Measurements from ENCODE around the gene LRRC28.
A peak's percentile ranks its signal among the peaks of the same experiment; 100 is the strongest.

Gene LRRC28

GRCh38 chr15:99310745-99311144 is 59.5 kb downstream of the LRRC28 start:
- FAIRE-seq: no peak
- no peak for TF ChIP-seq TAF1 (IDR thresholded peaks at IDR 0.05; ENCODE audit: borderline replicate concordance, low read depth, low read length)
- no peak for TF ChIP-seq POLR2AphosphoS5 (IDR thresholded peaks at IDR 0.05; ENCODE audit: low read depth, low read length)
- TF ChIP-seq POLR2A (IDR thresholded peaks at IDR 0.05; ENCODE audit: low read depth, low read length): no peak
- DNase-seq (ENCODE audit: insufficient read length): no peak

GRCh38 chr15:99312228-99312627 is 60.9 kb downstream of the LRRC28 start:
- no peak for FAIRE-seq

GRCh38 chr15:99312794-99313193 is 61.5 kb downstream of the LRRC28 start:
- no peak for FAIRE-seq
- no peak for TF ChIP-seq POLR2A (IDR thresholded peaks at IDR 0.05; ENCODE audit: low read depth, low read length)
- no peak for DNase-seq (ENCODE audit: insufficient read length)

More at GRCh38 chr15:99312228-99312627, 60.9 kb downstream of the LRRC28 start:
- TF ChIP-seq POLR2A (IDR thresholded peaks at IDR 0.05; ENCODE audit: low read depth, low read length) (no peak), POLR2AphosphoS5 (IDR thresholded peaks at IDR 0.05; ENCODE audit: low read depth, low read length) (no peak), TAF1 (IDR thresholded peaks at IDR 0.05; ENCODE audit: borderline replicate concordance, low read depth, low read length) (no peak)
- DNase-seq (ENCODE audit: insufficient read length): no peak

GRCh38 chr15:99315636-99316035 is 64.4 kb downstream of the LRRC28 start:
- FAIRE-seq (no peak), DNase-seq (ENCODE audit: insufficient read length) (no peak)
- TF ChIP-seq TAF1 (IDR thresholded peaks at IDR 0.05; ENCODE audit: borderline replicate concordance, low read depth, low read length) (no peak), POLR2A (IDR thresholded peaks at IDR 0.05; ENCODE audit: low read depth, low read length) (no peak), POLR2AphosphoS5 (IDR thresholded peaks at IDR 0.05; ENCODE audit: low read depth, low read length) (no peak)

GRCh38 chr15:99320374-99321215 is 69.3 kb downstream of the LRRC28 start:
- FAIRE-seq (peak; percentile 50), DNase-seq (ENCODE audit: insufficient read length) (no peak)
- TF ChIP-seq POLR2A (IDR thresholded peaks at IDR 0.05; ENCODE audit: low read depth, low read length) (no peak), POLR2AphosphoS5 (IDR thresholded peaks at IDR 0.05; ENCODE audit: low read depth, low read length) (no peak)

- no peak for FAIRE-seq
- no peak for DNase-seq (ENCODE audit: insufficient read length)
- TF ChIP-seq POLR2AphosphoS5 (IDR thresholded peaks at IDR 0.05; ENCODE audit: low read depth, low read length): no peak
- no peak for TF ChIP-seq TAF1 (IDR thresholded peaks at IDR 0.05; ENCODE audit: borderline replicate concordance, low read depth, low read length)
- no peak for TF ChIP-seq POLR2A (IDR thresholded peaks at IDR 0.05; ENCODE audit: low read depth, low read length)
Measured at GRCh38 chr15:99321468-99321867, 70.2 kb downstream of the LRRC28 start.

- TF ChIP-seq POLR2A (IDR thresholded peaks at IDR 0.05; ENCODE audit: low read depth, low read length): no peak
- TF ChIP-seq TAF1 (IDR thresholded peaks at IDR 0.05; ENCODE audit: borderline replicate concordance, low read depth, low read length): no peak
- TF ChIP-seq POLR2AphosphoS5 (IDR thresholded peaks at IDR 0.05; ENCODE audit: low read depth, low read length): no peak
- FAIRE-seq (no peak), DNase-seq (ENCODE audit: insufficient read length) (no peak)
Measured at GRCh38 chr15:99322643-99323405, 71.5 kb downstream of the LRRC28 start.

- FAIRE-seq (peak; percentile 67), DNase-seq (ENCODE audit: insufficient read length) (no peak)
- TF ChIP-seq POLR2A (IDR thresholded peaks at IDR 0.05; ENCODE audit: low read depth, low read length) (no peak), TAF1 (IDR thresholded peaks at IDR 0.05; ENCODE audit: borderline replicate concordance, low read depth, low read length) (no peak)
Measured at GRCh38 chr15:99324082-99324620, 72.9 kb downstream of the LRRC28 start.

GRCh38 chr15:99324700-99325099 is 73.4 kb downstream of the LRRC28 start:
- TF ChIP-seq POLR2AphosphoS5 (IDR thresholded peaks at IDR 0.05; ENCODE audit: low read depth, low read length) (no peak), TAF1 (IDR thresholded peaks at IDR 0.05; ENCODE audit: borderline replicate concordance, low read depth, low read length) (no peak), POLR2A (IDR thresholded peaks at IDR 0.05; ENCODE audit: low read depth, low read length) (no peak)
- FAIRE-seq (no peak), DNase-seq (ENCODE audit: insufficient read length) (no peak)

- no peak for FAIRE-seq
- no peak for DNase-seq (ENCODE audit: insufficient read length)
Measured at GRCh38 chr15:99326235-99326634, 75.0 kb downstream of the LRRC28 start.

GRCh38 chr15:99328106-99329072 is 77.1 kb downstream of the LRRC28 start:
- TF ChIP-seq TAF1 (IDR thresholded peaks at IDR 0.05; ENCODE audit: borderline replicate concordance, low read depth, low read length) (no peak), POLR2A (IDR thresholded peaks at IDR 0.05; ENCODE audit: low read depth, low read length) (no peak), POLR2AphosphoS5 (IDR thresholded peaks at IDR 0.05; ENCODE audit: low read depth, low read length) (no peak)
- FAIRE-seq: no peak
- no peak for DNase-seq (ENCODE audit: insufficient read length)

More at GRCh38 chr15:99326235-99326634, 75.0 kb downstream of the LRRC28 start:
- no peak for TF ChIP-seq POLR2A (IDR thresholded peaks at IDR 0.05; ENCODE audit: low read depth, low read length)
- no peak for TF ChIP-seq TAF1 (IDR thresholded peaks at IDR 0.05; ENCODE audit: borderline replicate concordance, low read depth, low read length)
- no peak for TF ChIP-seq POLR2AphosphoS5 (IDR thresholded peaks at IDR 0.05; ENCODE audit: low read depth, low read length)
